WTC11 (cell line): Measurements from ENCODE around the gene RHOV. TPM values are rescaled to one million over a fixed set of nuclear protein-coding genes. Genes with fewer than 3 reads are reported as not detected.

Experiments used
- ATAC-seq: fragments of 200-7000 bp; cut with Tn5 transposase; 2 replicates; pipeline ENCODE4 v1.10.0; 2021; ENCODE audit warnings: mild to moderate bottlenecking, moderate library complexity
- CTCF ChIA-PET: fragments of 300-600 bp; sonication (Branson Sonifier 250); formaldehyde crosslinking; loops from one replicate; lab custom pipeline; 2021; ENCODE audit warnings: antibody characterized with exemption; lab: Charles Lee
- POLR2A ChIA-PET: fragments of 350-600 bp; sonication (Branson Sonifier 250); formaldehyde crosslinking; loops from one replicate; lab custom pipeline; 2021; ENCODE audit warnings: antibody characterized with exemption; lab: Charles Lee
- DNase-seq: peaks from one replicate; pipeline ENCODE4 v3.0.0; 2021; ENCODE audit warnings: low spot score
- H3K27ac Mint-ChIP-seq: 2 replicates; pipeline ENCODE4 v1.8.0; 2021; ENCODE audit warnings: mixed read lengths
- H3K27me3 Mint-ChIP-seq: 2 replicates; pipeline ENCODE4 v1.8.0; 2021; ENCODE audit warnings: low read depth, mild to moderate bottlenecking, moderate library complexity, mixed read lengths
- H3K36me3 Mint-ChIP-seq: 2 replicates; pipeline ENCODE4 v1.8.0; 2021; ENCODE audit warnings: mixed read lengths
- H3K4me1 Mint-ChIP-seq: 2 replicates; pipeline ENCODE4 v1.8.0; 2022; ENCODE audit warnings: mixed read lengths
- H3K4me3 Mint-ChIP-seq: 2 replicates; pipeline ENCODE4 v1.8.0; 2021; ENCODE audit warnings: mild to moderate bottlenecking, moderate library complexity, mixed read lengths
- H3K9me3 Mint-ChIP-seq: 2 replicates; pipeline ENCODE4 v1.8.0; 2021; ENCODE audit warnings: mixed read lengths
- JUN ChIP-seq: sonication (generic); formaldehyde crosslinking; IDR thresholded peaks from 2 replicates; pipeline ENCODE4 v1.8.0; 2023; ENCODE audit warnings: mild to moderate bottlenecking, missing genetic modification reagents
- NR1H2 ChIP-seq: sonication (generic); formaldehyde crosslinking; IDR thresholded peaks from 2 replicates; pipeline ENCODE4 v1.9.0; 2021; ENCODE audit warnings: mild to moderate bottlenecking, moderate library complexity, missing genetic modification reagents
- PRRX2 ChIP-seq: fragments of 250-450 bp; sonication (Bioruptor Pico); IDR thresholded peaks from 2 replicates; pipeline ENCODE4 v1.8.0; 2021; ENCODE audit warnings: mild to moderate bottlenecking
- TEAD4 ChIP-seq: sonication (generic); formaldehyde crosslinking; IDR thresholded peaks from 2 replicates; pipeline ENCODE4 v1.8.0; 2022; ENCODE audit warnings: mild to moderate bottlenecking, missing genetic modification reagents
- ZNF219 ChIP-seq: sonication (generic); formaldehyde crosslinking; IDR thresholded peaks from 2 replicates; pipeline ENCODE4 v1.8.0; 2023; ENCODE audit warnings: missing genetic modification reagents, mild to moderate bottlenecking, borderline replicate concordance
- total RNA-seq: library from RNA; stranded (reverse); gene quantifications from 3 replicates; pipeline ENCODE4 v1.2.3, GENCODE V29; 2021
- TF ChIP-seq, protein P1 (sequence below): sonication (generic); formaldehyde crosslinking; IDR thresholded peaks from 2 replicates; pipeline ENCODE4 v1.8.1; 2023; ENCODE audit warnings: mild to moderate bottlenecking, missing genetic modification reagents, borderline replicate concordance
- TF ChIP-seq, protein P2 (sequence below): sonication (generic); formaldehyde crosslinking; IDR thresholded peaks from 2 replicates; pipeline ENCODE4 v1.8.1; 2023; ENCODE audit warnings: mild to moderate bottlenecking, moderate library complexity, missing genetic modification reagents
- TF ChIP-seq, protein P3 (sequence below): sonication (generic); formaldehyde crosslinking; IDR thresholded peaks from 2 replicates; pipeline ENCODE4 v1.8.0; 2022; ENCODE audit warnings: missing genetic modification reagents
- TF ChIP-seq, protein P4 (sequence below): fragments of 250-450 bp; sonication (Bioruptor Pico); IDR thresholded peaks from 2 replicates; pipeline ENCODE4 v1.8.0; 2021; ENCODE audit warnings: mild to moderate bottlenecking
- TF ChIP-seq, protein P5 (sequence below): sonication (generic); formaldehyde crosslinking; IDR thresholded peaks from 2 replicates; pipeline ENCODE4 v1.8.1; 2023; ENCODE audit warnings: mild to moderate bottlenecking, missing genetic modification reagents, moderate library complexity

The RHOV gene
- total RNA-seq, 1 experiment from 2014 or later, result 5.0 TPM

DNA sequence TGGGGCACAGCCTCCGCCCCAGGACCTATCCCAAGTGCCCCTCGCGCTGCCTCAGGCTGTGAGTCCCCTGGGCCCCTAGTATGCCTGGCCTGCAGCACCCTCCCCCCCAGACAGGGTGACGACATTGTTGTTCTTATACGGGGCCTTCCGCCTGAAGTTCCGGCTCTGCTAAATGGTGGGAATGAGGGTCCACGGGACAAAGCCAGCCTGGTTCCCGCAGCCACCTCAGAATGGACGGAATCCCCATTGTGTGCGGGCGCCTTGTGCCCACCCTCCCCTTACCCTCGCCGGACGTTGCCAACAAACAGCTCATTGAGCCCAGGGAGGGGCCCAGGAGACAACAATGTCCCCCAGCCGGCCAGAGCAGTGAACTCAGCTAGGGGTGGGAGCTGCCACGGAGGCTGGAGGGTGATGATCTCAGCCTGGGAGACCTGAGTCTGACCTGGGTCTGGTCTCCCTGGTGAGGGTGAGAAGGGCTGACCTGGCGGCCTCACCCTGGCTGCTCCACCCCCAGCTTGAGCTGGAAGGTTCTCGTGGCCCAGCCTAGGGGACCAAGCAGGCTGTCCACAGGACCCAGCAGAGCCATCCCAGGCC is 44.9 kb upstream of the RHOV start:
- CTCF ChIA-PET, result interaction anchor here (0.9 to 6.6 kb wide), 8 partner anchors 12 to 224 kb away, joined by 3 to 82 read pairs (median 10); partner anchors contain the start of genes RAD51 and VPS18

More for the DNA sequence above, 44.9 kb upstream of the RHOV start:
- Mint-ChIP-seq H3K27ac (no peak overlapping the region), H3K27me3 (peaks cover 41% of the 10 kb centered on the region), H3K4me1 (peaks cover 7% of the 10 kb centered on the region)
- ATAC-seq, result no peak
- POLR2A ChIA-PET, result interaction anchor here (0.9 to 1.2 kb wide), 2 partner anchors 9 to 34 kb away, joined by 3 read pairs; partner anchors contain the start of gene CHAC1
- TF ChIP-seq, protein P1, sequence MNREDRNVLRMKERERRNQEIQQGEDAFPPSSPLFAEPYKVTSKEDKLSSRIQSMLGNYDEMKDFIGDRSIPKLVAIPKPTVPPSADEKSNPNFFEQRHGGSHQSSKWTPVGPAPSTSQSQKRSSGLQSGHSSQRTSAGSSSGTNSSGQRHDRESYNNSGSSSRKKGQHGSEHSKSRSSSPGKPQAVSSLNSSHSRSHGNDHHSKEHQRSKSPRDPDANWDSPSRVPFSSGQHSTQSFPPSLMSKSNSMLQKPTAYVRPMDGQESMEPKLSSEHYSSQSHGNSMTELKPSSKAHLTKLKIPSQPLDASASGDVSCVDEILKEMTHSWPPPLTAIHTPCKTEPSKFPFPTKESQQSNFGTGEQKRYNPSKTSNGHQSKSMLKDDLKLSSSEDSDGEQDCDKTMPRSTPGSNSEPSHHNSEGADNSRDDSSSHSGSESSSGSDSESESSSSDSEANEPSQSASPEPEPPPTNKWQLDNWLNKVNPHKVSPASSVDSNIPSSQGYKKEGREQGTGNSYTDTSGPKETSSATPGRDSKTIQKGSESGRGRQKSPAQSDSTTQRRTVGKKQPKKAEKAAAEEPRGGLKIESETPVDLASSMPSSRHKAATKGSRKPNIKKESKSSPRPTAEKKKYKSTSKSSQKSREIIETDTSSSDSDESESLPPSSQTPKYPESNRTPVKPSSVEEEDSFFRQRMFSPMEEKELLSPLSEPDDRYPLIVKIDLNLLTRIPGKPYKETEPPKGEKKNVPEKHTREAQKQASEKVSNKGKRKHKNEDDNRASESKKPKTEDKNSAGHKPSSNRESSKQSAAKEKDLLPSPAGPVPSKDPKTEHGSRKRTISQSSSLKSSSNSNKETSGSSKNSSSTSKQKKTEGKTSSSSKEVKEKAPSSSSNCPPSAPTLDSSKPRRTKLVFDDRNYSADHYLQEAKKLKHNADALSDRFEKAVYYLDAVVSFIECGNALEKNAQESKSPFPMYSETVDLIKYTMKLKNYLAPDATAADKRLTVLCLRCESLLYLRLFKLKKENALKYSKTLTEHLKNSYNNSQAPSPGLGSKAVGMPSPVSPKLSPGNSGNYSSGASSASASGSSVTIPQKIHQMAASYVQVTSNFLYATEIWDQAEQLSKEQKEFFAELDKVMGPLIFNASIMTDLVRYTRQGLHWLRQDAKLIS (CRISPR knock-in tag), result no peak
- TF ChIP-seq, protein P2, sequence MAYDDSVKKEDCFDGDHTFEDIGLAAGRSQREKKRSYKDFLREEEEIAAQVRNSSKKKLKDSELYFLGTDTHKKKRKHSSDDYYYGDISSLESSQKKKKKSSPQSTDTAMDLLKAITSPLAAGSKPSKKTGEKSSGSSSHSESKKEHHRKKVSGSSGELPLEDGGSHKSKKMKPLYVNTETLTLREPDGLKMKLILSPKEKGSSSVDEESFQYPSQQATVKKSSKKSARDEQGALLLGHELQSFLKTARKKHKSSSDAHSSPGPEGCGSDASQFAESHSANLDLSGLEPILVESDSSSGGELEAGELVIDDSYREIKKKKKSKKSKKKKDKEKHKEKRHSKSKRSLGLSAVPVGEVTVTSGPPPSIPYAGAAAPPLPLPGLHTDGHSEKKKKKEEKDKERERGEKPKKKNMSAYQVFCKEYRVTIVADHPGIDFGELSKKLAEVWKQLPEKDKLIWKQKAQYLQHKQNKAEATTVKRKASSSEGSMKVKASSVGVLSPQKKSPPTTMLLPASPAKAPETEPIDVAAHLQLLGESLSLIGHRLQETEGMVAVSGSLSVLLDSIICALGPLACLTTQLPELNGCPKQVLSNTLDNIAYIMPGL (CRISPR knock-in tag), result no peak
- TF ChIP-seq PRRX2 (CRISPR knock-in tag) (no peak), TEAD4 (CRISPR knock-in tag) (no peak), NR1H2 (CRISPR knock-in tag) (no peak), JUN (CRISPR knock-in tag) (no peak), ZNF219 (CRISPR knock-in tag) (no peak)
- TF ChIP-seq, protein P3, sequence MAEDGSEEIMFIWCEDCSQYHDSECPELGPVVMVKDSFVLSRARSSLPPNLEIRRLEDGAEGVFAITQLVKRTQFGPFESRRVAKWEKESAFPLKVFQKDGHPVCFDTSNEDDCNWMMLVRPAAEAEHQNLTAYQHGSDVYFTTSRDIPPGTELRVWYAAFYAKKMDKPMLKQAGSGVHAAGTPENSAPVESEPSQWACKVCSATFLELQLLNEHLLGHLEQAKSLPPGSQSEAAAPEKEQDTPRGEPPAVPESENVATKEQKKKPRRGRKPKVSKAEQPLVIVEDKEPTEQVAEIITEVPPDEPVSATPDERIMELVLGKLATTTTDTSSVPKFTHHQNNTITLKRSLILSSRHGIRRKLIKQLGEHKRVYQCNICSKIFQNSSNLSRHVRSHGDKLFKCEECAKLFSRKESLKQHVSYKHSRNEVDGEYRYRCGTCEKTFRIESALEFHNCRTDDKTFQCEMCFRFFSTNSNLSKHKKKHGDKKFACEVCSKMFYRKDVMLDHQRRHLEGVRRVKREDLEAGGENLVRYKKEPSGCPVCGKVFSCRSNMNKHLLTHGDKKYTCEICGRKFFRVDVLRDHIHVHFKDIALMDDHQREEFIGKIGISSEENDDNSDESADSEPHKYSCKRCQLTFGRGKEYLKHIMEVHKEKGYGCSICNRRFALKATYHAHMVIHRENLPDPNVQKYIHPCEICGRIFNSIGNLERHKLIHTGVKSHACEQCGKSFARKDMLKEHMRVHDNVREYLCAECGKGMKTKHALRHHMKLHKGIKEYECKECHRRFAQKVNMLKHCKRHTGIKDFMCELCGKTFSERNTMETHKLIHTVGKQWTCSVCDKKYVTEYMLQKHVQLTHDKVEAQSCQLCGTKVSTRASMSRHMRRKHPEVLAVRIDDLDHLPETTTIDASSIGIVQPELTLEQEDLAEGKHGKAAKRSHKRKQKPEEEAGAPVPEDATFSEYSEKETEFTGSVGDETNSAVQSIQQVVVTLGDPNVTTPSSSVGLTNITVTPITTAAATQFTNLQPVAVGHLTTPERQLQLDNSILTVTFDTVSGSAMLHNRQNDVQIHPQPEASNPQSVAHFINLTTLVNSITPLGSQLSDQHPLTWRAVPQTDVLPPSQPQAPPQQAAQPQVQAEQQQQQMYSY, result no peak
- TF ChIP-seq, protein P4, sequence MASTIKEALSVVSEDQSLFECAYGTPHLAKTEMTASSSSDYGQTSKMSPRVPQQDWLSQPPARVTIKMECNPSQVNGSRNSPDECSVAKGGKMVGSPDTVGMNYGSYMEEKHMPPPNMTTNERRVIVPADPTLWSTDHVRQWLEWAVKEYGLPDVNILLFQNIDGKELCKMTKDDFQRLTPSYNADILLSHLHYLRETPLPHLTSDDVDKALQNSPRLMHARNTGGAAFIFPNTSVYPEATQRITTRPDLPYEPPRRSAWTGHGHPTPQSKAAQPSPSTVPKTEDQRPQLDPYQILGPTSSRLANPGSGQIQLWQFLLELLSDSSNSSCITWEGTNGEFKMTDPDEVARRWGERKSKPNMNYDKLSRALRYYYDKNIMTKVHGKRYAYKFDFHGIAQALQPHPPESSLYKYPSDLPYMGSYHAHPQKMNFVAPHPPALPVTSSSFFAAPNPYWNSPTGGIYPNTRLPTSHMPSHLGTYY, result no peak
- TF ChIP-seq, protein P5, sequence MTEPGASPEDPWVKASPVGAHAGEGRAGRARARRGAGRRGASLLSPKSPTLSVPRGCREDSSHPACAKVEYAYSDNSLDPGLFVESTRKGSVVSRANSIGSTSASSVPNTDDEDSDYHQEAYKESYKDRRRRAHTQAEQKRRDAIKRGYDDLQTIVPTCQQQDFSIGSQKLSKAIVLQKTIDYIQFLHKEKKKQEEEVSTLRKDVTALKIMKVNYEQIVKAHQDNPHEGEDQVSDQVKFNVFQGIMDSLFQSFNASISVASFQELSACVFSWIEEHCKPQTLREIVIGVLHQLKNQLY (CRISPR knock-in tag), result no peak
- TF ChIP-seq, all 79 proteins: peak for 0
- H3K4me3 Mint-ChIP-seq, result no peak overlapping the region
- no peak for DNase-seq
- no peaks in the 10 kb centered on the region for H3K36me3 Mint-ChIP-seq
- no peaks in the 10 kb centered on the region for H3K9me3 Mint-ChIP-seq
